NB4 (cell line): Measurements from ENCODE around the gene ARGFX.

Experiments used
- DNase-seq: peaks from one replicate; pipeline ENCODE4 v3.0.0; 2010; ENCODE audit warnings: low read depth
- H3K4me3 ChIP-seq: one replicate; pipeline ENCODE4 v1.5.1; 2011; ENCODE audit warnings: mild to moderate bottlenecking, low read depth, low read length, moderate library complexity
- MYC ChIP-seq: IDR thresholded peaks from 2 replicates; pipeline ENCODE4 v1.6.1; 2011; ENCODE audit warnings: low read depth, low read length
- POLR2A ChIP-seq: IDR thresholded peaks from 2 replicates; pipeline ENCODE4 v1.6.1; 2011; ENCODE audit warnings: mild to moderate bottlenecking; ENCODE audit not compliant: insufficient read length; ENCODE audit errors: extremely low read depth
- TF ChIP-seq, protein P1 (sequence below): IDR thresholded peaks from one replicate; pipeline ENCODE4 v1.5.1; 2012; ENCODE audit warnings: low read depth, low read length
- TF ChIP-seq, protein P2 (sequence below): IDR thresholded peaks from 2 replicates; pipeline ENCODE4 v1.6.1; 2011; ENCODE audit warnings: low read depth, low read length

The ARGFX gene

DNA sequence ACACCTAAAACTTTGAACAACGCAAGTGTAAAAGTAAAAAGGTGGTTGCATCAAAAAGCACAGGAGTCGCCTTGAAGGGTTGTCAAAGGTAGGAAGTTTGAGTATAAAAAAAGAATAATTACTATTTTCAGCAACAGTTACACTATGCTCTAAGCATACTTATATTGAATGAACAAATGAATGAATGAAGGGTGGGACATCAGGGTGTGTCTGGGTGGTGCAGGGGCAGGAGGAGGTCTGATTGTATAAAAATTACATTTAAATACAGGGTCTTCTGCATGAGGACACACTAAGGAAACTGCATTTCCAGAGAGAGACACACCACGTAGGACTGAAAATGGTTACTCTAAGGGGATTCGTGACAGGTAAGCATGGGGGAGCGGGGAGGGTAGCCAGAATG, at the start of gene ARGFX:
TSS of gene ARGFX (plus strand) at position 301 of the 400 bp plus-strand sequence. CDS start 2,765 bp downstream, outside the sequence.
- DNase-seq: no peak
- TF ChIP-seq, protein P1, sequence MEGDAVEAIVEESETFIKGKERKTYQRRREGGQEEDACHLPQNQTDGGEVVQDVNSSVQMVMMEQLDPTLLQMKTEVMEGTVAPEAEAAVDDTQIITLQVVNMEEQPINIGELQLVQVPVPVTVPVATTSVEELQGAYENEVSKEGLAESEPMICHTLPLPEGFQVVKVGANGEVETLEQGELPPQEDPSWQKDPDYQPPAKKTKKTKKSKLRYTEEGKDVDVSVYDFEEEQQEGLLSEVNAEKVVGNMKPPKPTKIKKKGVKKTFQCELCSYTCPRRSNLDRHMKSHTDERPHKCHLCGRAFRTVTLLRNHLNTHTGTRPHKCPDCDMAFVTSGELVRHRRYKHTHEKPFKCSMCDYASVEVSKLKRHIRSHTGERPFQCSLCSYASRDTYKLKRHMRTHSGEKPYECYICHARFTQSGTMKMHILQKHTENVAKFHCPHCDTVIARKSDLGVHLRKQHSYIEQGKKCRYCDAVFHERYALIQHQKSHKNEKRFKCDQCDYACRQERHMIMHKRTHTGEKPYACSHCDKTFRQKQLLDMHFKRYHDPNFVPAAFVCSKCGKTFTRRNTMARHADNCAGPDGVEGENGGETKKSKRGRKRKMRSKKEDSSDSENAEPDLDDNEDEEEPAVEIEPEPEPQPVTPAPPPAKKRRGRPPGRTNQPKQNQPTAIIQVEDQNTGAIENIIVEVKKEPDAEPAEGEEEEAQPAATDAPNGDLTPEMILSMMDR: no peak
- TF ChIP-seq, protein P2, sequence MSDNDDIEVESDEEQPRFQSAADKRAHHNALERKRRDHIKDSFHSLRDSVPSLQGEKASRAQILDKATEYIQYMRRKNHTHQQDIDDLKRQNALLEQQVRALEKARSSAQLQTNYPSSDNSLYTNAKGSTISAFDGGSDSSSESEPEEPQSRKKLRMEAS: no peak
- TF ChIP-seq MYC (no peak), POLR2A (no peak)

DNA sequence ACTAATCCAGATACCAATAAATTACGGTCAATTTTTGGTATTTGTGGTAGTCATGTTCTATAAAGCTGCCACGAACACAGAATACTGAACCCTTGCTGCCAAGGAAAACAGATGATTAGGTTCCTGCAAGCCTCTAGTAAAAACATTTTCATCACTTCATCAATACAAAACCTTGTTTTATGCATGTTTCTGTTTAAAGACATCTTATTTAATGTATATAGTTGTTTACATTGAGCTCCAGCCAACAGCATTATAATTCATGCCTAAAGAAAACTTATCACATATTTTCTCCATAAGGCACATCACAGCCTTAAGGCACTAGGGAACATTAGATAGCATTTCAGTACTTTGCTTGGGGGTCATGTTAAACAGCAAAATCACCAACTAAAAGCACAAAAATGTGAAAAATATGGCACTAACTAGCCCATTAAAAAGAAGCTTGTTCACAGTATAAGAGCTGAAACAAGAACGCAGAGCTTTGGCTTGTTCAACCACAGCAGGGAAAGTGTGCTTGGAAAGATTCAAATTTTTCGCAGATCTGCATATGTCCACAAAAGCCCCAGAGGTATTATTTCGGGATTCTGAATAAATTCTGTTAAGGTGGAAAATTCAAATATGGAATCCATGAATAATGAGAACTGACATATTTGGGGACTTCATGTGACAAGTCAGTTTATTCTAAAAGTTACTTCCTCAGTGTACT, 49.6 kb upstream of the ARGFX start:
- H3K4me3 ChIP-seq: no peak overlapping the region
- no peak for DNase-seq
- TF ChIP-seq MYC (no peak), POLR2A (no peak)
- TF ChIP-seq, protein P2: no peak
- TF ChIP-seq, protein P1: no peak

More for the DNA sequence above, at the start of gene ARGFX:
- H3K4me3 ChIP-seq: no peak within 1 kb of the TSS

DNA sequence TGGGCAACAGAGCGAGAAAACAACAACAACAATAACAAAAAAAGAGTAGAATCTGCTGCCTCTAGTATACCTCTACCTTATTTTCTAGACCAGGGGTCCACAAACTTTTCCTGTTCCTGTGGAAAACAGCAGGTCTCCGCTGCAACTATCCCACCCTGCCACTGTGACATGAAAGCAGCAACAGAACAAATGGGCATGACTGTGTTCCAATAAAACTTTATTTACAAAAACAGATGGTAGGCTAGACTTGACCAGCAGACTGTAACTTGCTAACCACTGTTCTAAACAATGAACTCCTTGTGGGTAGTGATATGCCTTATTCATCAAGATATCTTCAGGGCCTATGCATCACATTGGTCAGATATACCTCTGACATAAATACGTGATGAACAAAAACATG, 47.2 kb upstream of the ARGFX start:
- no peak overlapping the region for H3K4me3 ChIP-seq
- no peak for TF ChIP-seq MYC
- no peak for DNase-seq

DNA sequence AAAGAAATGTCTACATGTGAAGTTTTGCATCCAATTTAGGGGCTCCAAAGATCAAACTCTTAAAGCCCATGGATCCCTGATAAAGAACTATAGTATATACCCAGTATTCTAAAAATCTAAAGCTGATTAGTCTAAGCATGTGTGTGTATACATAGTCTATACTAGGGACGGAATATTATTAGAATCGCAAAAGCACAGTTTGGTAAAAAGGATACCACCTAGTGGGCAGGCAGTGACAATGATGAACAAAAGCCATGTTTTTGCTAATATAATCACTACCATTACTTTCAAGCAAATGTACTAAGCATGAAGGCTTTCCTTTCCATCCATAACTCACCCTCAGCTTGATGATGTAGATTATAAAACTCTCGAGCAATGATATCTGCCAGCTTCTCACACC, 38.4 kb upstream of the ARGFX start:
- peak; percentile 7 for DNase-seq

DNA sequence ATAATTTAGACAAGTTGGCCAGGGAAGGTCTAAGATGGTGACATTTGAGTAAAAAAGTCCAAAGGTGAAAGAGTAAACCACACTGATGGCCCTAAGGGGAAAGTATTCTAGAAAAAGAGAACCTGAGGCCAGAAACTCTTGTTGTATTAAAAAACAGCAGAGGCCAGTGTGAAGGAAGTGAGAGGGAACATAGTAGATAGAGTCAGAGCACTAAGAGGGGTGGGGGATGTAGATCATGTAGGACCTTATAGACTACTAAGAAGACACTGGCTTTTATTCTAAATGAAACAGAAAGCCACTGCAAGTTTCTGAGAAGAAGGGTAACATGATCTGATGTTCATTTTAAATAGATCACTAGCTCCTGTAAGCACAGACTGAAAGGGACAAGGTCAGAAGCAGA, 36.5 kb upstream of the ARGFX start:
- DNase-seq: no peak
- no peak for TF ChIP-seq POLR2A
- TF ChIP-seq, protein P2: no peak
- TF ChIP-seq, protein P1: no peak
- no peak for TF ChIP-seq MYC
- H3K4me3 ChIP-seq: no peak overlapping the region

More for the DNA sequence above, 38.4 kb upstream of the ARGFX start:
- no peak overlapping the region for H3K4me3 ChIP-seq
- no peak for TF ChIP-seq POLR2A
- TF ChIP-seq, protein P2: no peak
- TF ChIP-seq, protein P1: no peak
- TF ChIP-seq MYC: no peak

DNA sequence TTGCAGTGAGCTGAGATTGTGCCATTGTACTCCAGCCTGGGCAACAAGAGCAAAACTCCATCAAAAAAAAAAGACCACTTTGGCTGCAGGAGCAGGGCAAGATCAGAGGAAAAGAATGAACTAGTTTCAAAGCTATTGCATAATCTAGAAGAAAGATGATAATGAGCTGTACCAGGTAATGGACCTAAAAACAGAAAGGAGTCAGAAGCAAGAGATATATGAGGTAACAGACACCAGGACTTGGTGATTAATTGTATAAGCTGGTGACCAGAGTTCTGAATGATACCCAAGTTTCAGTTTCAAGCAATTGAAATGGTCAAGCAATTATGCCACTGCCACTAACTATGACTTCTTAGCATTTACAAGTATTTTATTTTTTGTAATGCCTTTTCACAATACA, 24.8 kb upstream of the ARGFX start:
- TF ChIP-seq MYC: no peak
- TF ChIP-seq POLR2A: no peak
- TF ChIP-seq, protein P2: no peak
- TF ChIP-seq, protein P1: no peak
- no peak overlapping the region for H3K4me3 ChIP-seq
- no peak for DNase-seq
